ENCODE results near the gene DNASE2B. TPM values are rescaled to one million over a fixed set of nuclear protein-coding genes. Genes with fewer than 3 reads are reported as not detected.

DNASE2B gene
- total RNA-seq, 1 experiment from 2014 or later: not detected

DNA sequence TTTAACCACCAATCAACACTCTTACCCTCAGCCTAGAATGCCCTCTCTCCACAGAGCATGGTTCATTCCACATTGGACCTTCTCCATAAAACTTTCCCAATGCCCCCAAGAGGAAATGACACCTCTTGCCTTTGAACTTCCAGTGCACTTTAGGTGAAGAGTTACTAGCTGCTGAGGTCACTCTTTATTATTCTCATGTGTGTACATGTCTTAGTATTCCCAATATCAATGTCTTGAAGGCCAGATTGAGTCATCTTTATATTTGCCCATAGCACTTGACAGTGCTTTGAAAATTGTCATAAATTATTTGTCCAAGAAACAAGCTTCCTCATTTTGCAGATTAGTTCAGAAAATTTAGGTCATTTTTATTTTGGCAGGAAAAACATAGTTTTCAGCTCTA, 8.1 kb upstream of the DNASE2B start:
- Histone ChIP-seq H3K56ac (ENCODE audit: insufficient read length, low read depth, low read length) (no peak overlapping the region), H3K79me1 (ENCODE audit: insufficient read depth, low read depth, low read length, poor library complexity, severe bottlenecking) (no peaks in the 10 kb centered on the region), H3K27ac (ENCODE audit: insufficient read length, low read depth, low read length) (no peak overlapping the region), H4K5ac (ENCODE audit: insufficient read length, low read depth, low read length) (no peak overlapping the region), H3K9me3 (ENCODE audit: control insufficient read depth, low read depth, low read length) (no peaks in the 10 kb centered on the region), H3K27me3 (ENCODE audit: insufficient read depth, low read length) (no peaks in the 10 kb centered on the region), H4K91ac (ENCODE audit: insufficient read length, low read depth, low read length) (no peak overlapping the region), H3K14ac (ENCODE audit: insufficient read depth, low read length) (no peak overlapping the region), H3K23ac (ENCODE audit: insufficient read length, low read depth, low read length) (no peak overlapping the region), H3K4me2 (ENCODE audit: insufficient read depth, insufficient read length, low read length) (no peak overlapping the region), H2BK5ac (ENCODE audit: insufficient read length, low read length) (no peak overlapping the region), H3K23me2 (ENCODE audit: insufficient read length, low read depth, low read length, poor library complexity, severe bottlenecking) (no peaks in the 10 kb centered on the region), H2BK120ac (ENCODE audit: low read depth, low read length, poor library complexity, severe bottlenecking) (no peak overlapping the region), H2AFZ (ENCODE audit: low read length) (no peak overlapping the region), H2AK5ac (ENCODE audit: insufficient read length, low read length) (no peak overlapping the region), H4K8ac (replicated peaks; ENCODE audit: insufficient read length, low read depth, low read length) (no peak overlapping the region), H2BK15ac (ENCODE audit: low read depth, low read length) (no peak overlapping the region), H3T11ph (ENCODE audit: low read length) (no peak overlapping the region), H2BK20ac (ENCODE audit: low read depth, low read length, poor library complexity, severe bottlenecking) (no peak overlapping the region), H3K9ac (ENCODE audit: extremely low read depth, insufficient read length, low read length) (no peak overlapping the region), H3K4ac (ENCODE audit: low read depth, low read length) (no peak overlapping the region), H4K20me1 (ENCODE audit: control insufficient read depth, insufficient read depth, insufficient read length) (no peaks in the 10 kb centered on the region), H3K18ac (ENCODE audit: insufficient read length, low read depth, low read length) (no peak overlapping the region), H3K79me2 (ENCODE audit: insufficient read depth, low read length) (no peaks in the 10 kb centered on the region), H2BK12ac (ENCODE audit: insufficient read length, low read depth, low read length) (no peak overlapping the region), H3K4me1 (ENCODE audit: insufficient read depth, low read length) (peaks cover 4% of the 10 kb centered on the region; the same call in 1 of the 2 replicates)
- no peaks in the 10 kb centered on the region for H3K36me3 Mint-ChIP-seq (ENCODE audit: insufficient read depth in 1 of 3, low read depth in 3 of 3)
- no peak overlapping the region for H3K4me3 Mint-ChIP-seq
- no peak for DNase-seq
- TF ChIP-seq, protein P1, sequence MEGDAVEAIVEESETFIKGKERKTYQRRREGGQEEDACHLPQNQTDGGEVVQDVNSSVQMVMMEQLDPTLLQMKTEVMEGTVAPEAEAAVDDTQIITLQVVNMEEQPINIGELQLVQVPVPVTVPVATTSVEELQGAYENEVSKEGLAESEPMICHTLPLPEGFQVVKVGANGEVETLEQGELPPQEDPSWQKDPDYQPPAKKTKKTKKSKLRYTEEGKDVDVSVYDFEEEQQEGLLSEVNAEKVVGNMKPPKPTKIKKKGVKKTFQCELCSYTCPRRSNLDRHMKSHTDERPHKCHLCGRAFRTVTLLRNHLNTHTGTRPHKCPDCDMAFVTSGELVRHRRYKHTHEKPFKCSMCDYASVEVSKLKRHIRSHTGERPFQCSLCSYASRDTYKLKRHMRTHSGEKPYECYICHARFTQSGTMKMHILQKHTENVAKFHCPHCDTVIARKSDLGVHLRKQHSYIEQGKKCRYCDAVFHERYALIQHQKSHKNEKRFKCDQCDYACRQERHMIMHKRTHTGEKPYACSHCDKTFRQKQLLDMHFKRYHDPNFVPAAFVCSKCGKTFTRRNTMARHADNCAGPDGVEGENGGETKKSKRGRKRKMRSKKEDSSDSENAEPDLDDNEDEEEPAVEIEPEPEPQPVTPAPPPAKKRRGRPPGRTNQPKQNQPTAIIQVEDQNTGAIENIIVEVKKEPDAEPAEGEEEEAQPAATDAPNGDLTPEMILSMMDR (conservative IDR thresholded peaks at IDR 0.05): no peak
- no peaks in the 10 kb centered on the region for H3K9me3 Mint-ChIP-seq
- no peaks in the 10 kb centered on the region for H3K27me3 Mint-ChIP-seq (ENCODE audit: low read depth)
- peaks cover 12 to 15% of the 10 kb centered on the region in 2 experiments for H3K4me1 Mint-ChIP-seq
- no peak overlapping the region for H3K27ac Mint-ChIP-seq

Measured in H9 (cell line).